HG03442 (cell line): ENCODE measurements around the gene CPA2.
A peak's percentile ranks its signal among the peaks of the same experiment; 100 is the strongest.

Experiments used
- ATAC-seq: cut with Tn5 transposase; IDR thresholded peaks from one replicate; pipeline ENCODE4 v1.9.1; 2021; ENCODE audit warnings: mild to moderate bottlenecking, moderate library complexity; ENCODE audit not compliant: unreplicated experiment

CPA2 gene

GRCh38 chr7:130278860-130279259 lies 12.2 kb downstream of the CPA2 start:
- ATAC-seq: no peak

GRCh38 chr7:130279286-130279685 lies 12.6 kb downstream of the CPA2 start:
- ATAC-seq: no peak

GRCh38 chr7:130279906-130280305 lies 13.2 kb downstream of the CPA2 start:
- ATAC-seq: no peak

GRCh38 chr7:130281260-130281659 lies 14.6 kb downstream of the CPA2 start:
- ATAC-seq: no peak

GRCh38 chr7:130286881-130287280 lies 20.2 kb downstream of the CPA2 start:
- no peak for ATAC-seq

GRCh38 chr7:130288168-130288567 lies 21.5 kb downstream of the CPA2 start:
- ATAC-seq: no peak

- no peak for ATAC-seq
Measured at GRCh38 chr7:130288829-130289228, 22.2 kb downstream of the CPA2 start.

GRCh38 chr7:130289478-130289877 lies 22.8 kb downstream of the CPA2 start:
- ATAC-seq: no peak

GRCh38 chr7:130290745-130291144 lies 24.1 kb downstream of the CPA2 start:
- no peak for ATAC-seq

- ATAC-seq: no peak
Measured at GRCh38 chr7:130292682-130293257, 26.1 kb downstream of the CPA2 start, which contains the start of gene CPA4. Gene CPA4 (plus strand): TSS chr7:130293161. CDS start chr7:130293181, 20 bp downstream.

GRCh38 chr7:130293521-130293920 lies 26.9 kb downstream of the CPA2 start:
- ATAC-seq: no peak

- peak; percentile 59 for ATAC-seq
Measured at GRCh38 chr7:130294314-130294713, 27.7 kb downstream of the CPA2 start.

- ATAC-seq: no peak
Measured at GRCh38 chr7:130296221-130296951, 29.7 kb downstream of the CPA2 start.

- ATAC-seq: no peak
Measured at GRCh38 chr7:130297628-130298543, 31.2 kb downstream of the CPA2 start.

- ATAC-seq: no peak
Measured at GRCh38 chr7:130298544-130299326, 32.1 kb downstream of the CPA2 start.

GRCh38 chr7:130299866-130300265 lies 33.2 kb downstream of the CPA2 start:
- no peak for ATAC-seq

GRCh38 chr7:130301501-130302020 lies 34.9 kb downstream of the CPA2 start:
- ATAC-seq: no peak

GRCh38 chr7:130302649-130303048 lies 36.0 kb downstream of the CPA2 start:
- no peak for ATAC-seq

GRCh38 chr7:130303127-130303526 lies 36.5 kb downstream of the CPA2 start:
- ATAC-seq: no peak

GRCh38 chr7:130303551-130303950 lies 36.9 kb downstream of the CPA2 start:
- ATAC-seq: no peak

- ATAC-seq: no peak
Measured at GRCh38 chr7:130303982-130304381, 37.3 kb downstream of the CPA2 start.
